Esophagus squamous epithelium (tissue), 5 donors: ENCODE measurements around the gene CCDC13. TPM values are rescaled to one million over a fixed set of nuclear protein-coding genes. Genes with fewer than 3 reads are reported as not detected.

Experiments
- DNase-seq: peaks from one replicate; lab custom pipeline; 2025; lab: John Stamatoyannopoulos, UW
- H3K27ac ChIP-seq, 4 donors: fragments of 200-600 bp; sonication (generic); one replicate each; pipeline ENCODE4 v1.5.1; 2016 to 2019; ENCODE audit warnings: mild to moderate bottlenecking in 1 of 4
- H3K27me3 ChIP-seq, 4 donors: fragments of 200-600 bp; sonication (generic); 1 replicate in 3 of 4; 2 replicates in 1 of 4; pipeline versions ENCODE4 v1.5.1 to v1.6.0; 2017 to 2021; ENCODE audit warnings: antibody characterized with exemption in 1 of 4
- H3K36me3 ChIP-seq, 3 donors: fragments of 200-600 bp; sonication (generic); one replicate each; pipeline ENCODE4 v1.5.1; 2016 to 2019
- H3K4me1 ChIP-seq, 3 donors: fragments of 200-600 bp; sonication (generic); one replicate each; pipeline ENCODE4 v1.5.1; 2017 to 2019
- H3K4me3 ChIP-seq, 4 donors: fragments of 200-600 bp; sonication (generic); 1 replicate in 3 of 4; 2 replicates in 1 of 4; pipeline ENCODE4 v1.5.1; 2016 to 2019; ENCODE audit warnings: mild to moderate bottlenecking in 2 of 4, moderate library complexity in 1 of 4
- H3K9me3 ChIP-seq, 3 donors: fragments of 200-600 bp; sonication (generic); one replicate each; pipeline ENCODE4 v1.5.1; 2016 to 2019
- CTCF ChIP-seq, 6 experiments: fragments of 450-650 bp in 4 of 6; fragments of 200-600 bp in 2 of 6; sonication (generic) in 2 of 6; IDR thresholded peaks; one replicate each; pipeline ENCODE4 v1.5.1; 2016 to 2019; ENCODE audit warnings: antibody characterized with exemption in 6 of 6, mild to moderate bottlenecking in 4 of 6, moderate library complexity in 4 of 6
- POLR2A ChIP-seq, 4 donors: fragments of 450-650 bp; IDR thresholded peaks; one replicate each; pipeline ENCODE4 v1.6.1; 2017; ENCODE audit warnings: antibody characterized with exemption in 4 of 4, mild to moderate bottlenecking in 4 of 4, moderate library complexity in 3 of 4
- WGBS, 2 donors: methylation state at CpG; one replicate each; pipeline ENCODE4 v1.1.5; 2018; 5-methylcytosine and 5-hydroxymethylcytosine counted together
- intact Hi-C: fragments of 100-400 bp; cut with DNase I; formaldehyde crosslinking; loops from one replicate; pipeline ENCODE4 v1.15.0; 2022
- total RNA-seq, 4 donors: library from RNA; depleted of rRNA; stranded (reverse); fragments of >200 nt; gene quantifications; one replicate each; pipeline ENCODE4 v1.1.0, GENCODE V29; 2016
- donor health status: DM: yes; HTN: yes; CAD: no.

CCDC13 gene
- total RNA-seq, 4 donors from 2014 or later = 0.62 to 1.3 TPM; not detected in 2

- no peaks in the 10 kb centered on the region for H3K27me3 ChIP-seq
- no peak overlapping the region for H3K4me3 ChIP-seq
- H3K36me3 ChIP-seq = peaks cover 0 to 96% (median 0%) of the 10 kb centered on the region in 3 donors
- peaks cover 0 to 48% (median 0%) of the 10 kb centered on the region in 3 donors for H3K4me1 ChIP-seq
- no peak for DNase-seq
- no peak for TF ChIP-seq POLR2A (IDR thresholded peaks at IDR 0.05)
- TF ChIP-seq CTCF (IDR thresholded peaks at IDR 0.05) = no peak
- WGBS, 2 donors = 77 to 78% methylated on average over 1 of the region's 1 CpG
- H3K27ac ChIP-seq = no peak overlapping the region
- intact Hi-C loops = no loop called here
- no peaks in the 10 kb centered on the region for H3K9me3 ChIP-seq
Measured at GRCh38 chr3:42786212-42786611, 13.2 kb upstream of the CCDC13 start.

- WGBS, 2 donors = 52 to 59% methylated on average over 9 to 11 of the region's 11 CpGs
- H3K27me3 ChIP-seq = no peaks in the 10 kb centered on the region
- H3K4me1 ChIP-seq = peaks cover 0 to 76% (median 21%) of the 10 kb centered on the region in 3 donors
- no peaks in the 10 kb centered on the region for H3K9me3 ChIP-seq
- no peak overlapping the region for H3K4me3 ChIP-seq
- H3K27ac ChIP-seq = peak overlapping the region in 3 of 4 donors; percentile 78 to 87 (median 80)
- no peak for DNase-seq
- intact Hi-C loops = loop anchor here (5.0 kb wide), 1 partner anchor 61 kb away; no protein-coding TSS in a partner anchor
- H3K36me3 ChIP-seq = peaks cover 0 to 48% (median 0%) of the 10 kb centered on the region in 3 donors
- peak; percentile 73 to 84 (median 82) for TF ChIP-seq CTCF (IDR thresholded peaks at IDR 0.05)
- no peak for TF ChIP-seq POLR2A (IDR thresholded peaks at IDR 0.05)
Measured at GRCh38 chr3:42780892-42781700, 8.0 kb upstream of the CCDC13 start.

DNA sequence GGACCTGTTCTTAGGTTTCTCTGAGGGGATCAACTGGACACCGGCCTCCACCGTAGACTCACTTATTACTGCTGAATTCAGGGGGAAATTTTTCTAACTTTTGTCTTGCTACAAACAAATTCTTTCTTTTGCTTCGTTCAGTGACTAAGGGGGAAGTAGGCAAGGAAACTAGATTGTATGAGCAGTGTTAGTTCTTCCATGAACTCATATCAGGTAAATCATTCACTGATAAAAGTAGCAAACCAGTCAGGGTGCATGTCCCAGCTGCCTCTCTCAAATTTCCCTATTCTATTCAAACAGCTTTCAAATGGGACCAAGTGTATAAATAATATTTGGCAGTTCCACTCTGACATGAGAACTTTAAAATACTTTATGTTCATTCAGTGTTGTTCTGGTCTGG is 7.3 kb upstream of the CCDC13 start:
- Histone ChIP-seq H3K9me3 (no peaks in the 10 kb centered on the region), H3K4me3 (no peak overlapping the region), H3K27me3 (no peaks in the 10 kb centered on the region), H3K27ac (peak overlapping the region; percentile 1 to 87 (median 79)), H3K36me3 (peaks cover 0 to 41% (median 0%) of the 10 kb centered on the region in 3 donors), H3K4me1 (peaks cover 0 to 69% (median 21%) of the 10 kb centered on the region in 3 donors)
- WGBS, 2 donors = 75 to 77% methylated on average over 3 of the region's 3 CpGs
- intact Hi-C loops = loop anchor here (5.0 kb wide), 1 partner anchor 62 kb away; no protein-coding TSS in a partner anchor
- no peak for DNase-seq
- TF ChIP-seq CTCF (IDR thresholded peaks at IDR 0.05) (no peak), POLR2A (IDR thresholded peaks at IDR 0.05) (no peak)

GRCh38 chr3:42778644-42779043 is 5.6 kb upstream of the CCDC13 start:
- peaks cover 0 to 25% (median 0%) of the 10 kb centered on the region in 3 donors for H3K36me3 ChIP-seq
- peak overlapping the region in 3 of 4 donors; percentile 78 to 80 (median 78) for H3K27ac ChIP-seq
- peaks cover 0 to 68% (median 21%) of the 10 kb centered on the region in 3 donors for H3K4me1 ChIP-seq

More at GRCh38 chr3:42778644-42779043, 5.6 kb upstream of the CCDC13 start:
- DNase-seq = no peak
- Histone ChIP-seq H3K4me3 (no peak overlapping the region), H3K27me3 (no peaks in the 10 kb centered on the region), H3K9me3 (no peaks in the 10 kb centered on the region)
- 76 to 100% methylated on average over 1 to 2 of the region's 2 CpGs for WGBS, 2 donors
- no peak for TF ChIP-seq CTCF (IDR thresholded peaks at IDR 0.05)
- no peak for TF ChIP-seq POLR2A (IDR thresholded peaks at IDR 0.05)
- intact Hi-C loops = no loop called here
